ENCODE measurements around the gene IGSF3.
"Not testable (repeated sequence)": the region's sequence is repeated elsewhere in the genome, so short reads cannot be mapped to it uniquely, and the experiment has no call there.

The IGSF3 gene

GRCh38 chr1:116663821-116664220 lies 3.7 kb downstream of the IGSF3 start:
- H3K79me2 ChIP-seq (ENCODE audit: insufficient read depth, low read depth) = no peaks in the 10 kb centered on the region

GRCh38 chr1:116661633-116662032 lies 5.9 kb downstream of the IGSF3 start:
- H3K4me1 ChIP-seq (ENCODE audit: low read depth, poor library complexity, severe bottlenecking) = no peaks in the 10 kb centered on the region
- no peak overlapping the region for H2AFZ ChIP-seq (ENCODE audit: low read depth)
- no peak overlapping the region for H3K9ac ChIP-seq
- no peak overlapping the region for H3K4me2 ChIP-seq
- H3K36me3 ChIP-seq (ENCODE audit: insufficient read depth) = no peaks in the 10 kb centered on the region
- no peaks in the 10 kb centered on the region for H3K79me2 ChIP-seq (ENCODE audit: insufficient read depth, low read depth)
- H3K27me3 ChIP-seq (ENCODE audit: insufficient read depth, low read depth) = no peaks in the 10 kb centered on the region
- no peaks in the 10 kb centered on the region for H4K20me1 ChIP-seq (ENCODE audit: insufficient read depth)
- no peak overlapping the region for H3K27ac ChIP-seq
- H3K4me3 ChIP-seq (IDR thresholded peaks at IDR 0.05; ENCODE audit: insufficient read depth, low read depth, low read length) = no peak overlapping the region
- TF ChIP-seq, protein P1, sequence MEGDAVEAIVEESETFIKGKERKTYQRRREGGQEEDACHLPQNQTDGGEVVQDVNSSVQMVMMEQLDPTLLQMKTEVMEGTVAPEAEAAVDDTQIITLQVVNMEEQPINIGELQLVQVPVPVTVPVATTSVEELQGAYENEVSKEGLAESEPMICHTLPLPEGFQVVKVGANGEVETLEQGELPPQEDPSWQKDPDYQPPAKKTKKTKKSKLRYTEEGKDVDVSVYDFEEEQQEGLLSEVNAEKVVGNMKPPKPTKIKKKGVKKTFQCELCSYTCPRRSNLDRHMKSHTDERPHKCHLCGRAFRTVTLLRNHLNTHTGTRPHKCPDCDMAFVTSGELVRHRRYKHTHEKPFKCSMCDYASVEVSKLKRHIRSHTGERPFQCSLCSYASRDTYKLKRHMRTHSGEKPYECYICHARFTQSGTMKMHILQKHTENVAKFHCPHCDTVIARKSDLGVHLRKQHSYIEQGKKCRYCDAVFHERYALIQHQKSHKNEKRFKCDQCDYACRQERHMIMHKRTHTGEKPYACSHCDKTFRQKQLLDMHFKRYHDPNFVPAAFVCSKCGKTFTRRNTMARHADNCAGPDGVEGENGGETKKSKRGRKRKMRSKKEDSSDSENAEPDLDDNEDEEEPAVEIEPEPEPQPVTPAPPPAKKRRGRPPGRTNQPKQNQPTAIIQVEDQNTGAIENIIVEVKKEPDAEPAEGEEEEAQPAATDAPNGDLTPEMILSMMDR (conservative IDR thresholded peaks at IDR 0.05; ENCODE audit: low read depth, low read length) = no peak

More at GRCh38 chr1:116663821-116664220, 3.7 kb downstream of the IGSF3 start:
- TF ChIP-seq, protein P1 (conservative IDR thresholded peaks at IDR 0.05; ENCODE audit: low read depth, low read length) = no peak
- H3K4me3 ChIP-seq (IDR thresholded peaks at IDR 0.05; ENCODE audit: insufficient read depth, low read depth, low read length) = no peak overlapping the region
- no peaks in the 10 kb centered on the region for H3K27me3 ChIP-seq (ENCODE audit: insufficient read depth, low read depth)
- H3K4me2 ChIP-seq = no peak overlapping the region
- no peak overlapping the region for H3K9ac ChIP-seq
- H3K27ac ChIP-seq = no peak overlapping the region
- no peaks in the 10 kb centered on the region for H4K20me1 ChIP-seq (ENCODE audit: insufficient read depth)
- no peak overlapping the region for H2AFZ ChIP-seq (ENCODE audit: low read depth)
- no peaks in the 10 kb centered on the region for H3K4me1 ChIP-seq (ENCODE audit: low read depth, poor library complexity, severe bottlenecking)
- H3K36me3 ChIP-seq (ENCODE audit: insufficient read depth) = no peaks in the 10 kb centered on the region

DNA sequence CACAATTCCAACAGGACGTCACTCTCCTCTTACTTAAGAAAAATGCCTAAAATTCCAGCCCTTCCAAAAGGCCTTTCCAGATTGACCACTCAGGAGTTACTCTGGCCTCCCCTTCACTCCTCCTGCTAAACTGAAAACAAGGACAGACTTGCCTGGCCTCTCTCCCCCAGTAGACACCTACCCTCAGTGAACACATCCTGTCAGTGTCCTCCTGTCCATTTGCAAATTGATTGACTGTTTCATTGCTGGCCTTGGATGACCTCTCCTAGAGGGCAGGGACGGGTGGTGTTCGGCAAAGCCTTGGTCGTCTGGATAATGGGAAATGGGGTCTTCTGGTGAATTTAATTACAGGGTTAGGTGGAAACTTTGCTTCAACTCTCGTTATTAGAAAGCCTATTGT lies 8.9 kb downstream of the IGSF3 start:
- H3K9ac ChIP-seq; H2AFZ ChIP-seq (ENCODE audit: low read depth); H3K4me2 ChIP-seq; H3K79me2 ChIP-seq (ENCODE audit: insufficient read depth, low read depth); H3K27ac ChIP-seq; H3K27me3 ChIP-seq (ENCODE audit: insufficient read depth, low read depth); H4K20me1 ChIP-seq (ENCODE audit: insufficient read depth); H3K4me1 ChIP-seq (ENCODE audit: low read depth, poor library complexity, severe bottlenecking); H3K36me3 ChIP-seq (ENCODE audit: insufficient read depth); H3K4me3 ChIP-seq (IDR thresholded peaks at IDR 0.05; ENCODE audit: insufficient read depth, low read depth, low read length): not testable (repeated sequence)

- not testable (repeated sequence) for H3K27me3 ChIP-seq (ENCODE audit: insufficient read depth, low read depth); H3K9ac ChIP-seq; H4K20me1 ChIP-seq (ENCODE audit: insufficient read depth); H2AFZ ChIP-seq (ENCODE audit: low read depth); H3K4me2 ChIP-seq; H3K27ac ChIP-seq; H3K4me1 ChIP-seq (ENCODE audit: low read depth, poor library complexity, severe bottlenecking); H3K36me3 ChIP-seq (ENCODE audit: insufficient read depth); H3K79me2 ChIP-seq (ENCODE audit: insufficient read depth, low read depth); H3K4me3 ChIP-seq (IDR thresholded peaks at IDR 0.05; ENCODE audit: insufficient read depth, low read depth, low read length)
Measured at GRCh38 chr1:116657836-116658235, 9.7 kb downstream of the IGSF3 start.

GRCh38 chr1:116654351-116654750 lies 13.2 kb downstream of the IGSF3 start:
- Histone ChIP-seq H3K4me1 (ENCODE audit: low read depth, poor library complexity, severe bottlenecking) (no peaks in the 10 kb centered on the region), H3K27me3 (ENCODE audit: insufficient read depth, low read depth) (no peaks in the 10 kb centered on the region), H3K36me3 (ENCODE audit: insufficient read depth) (no peaks in the 10 kb centered on the region), H3K4me2 (no peak overlapping the region), H3K79me2 (ENCODE audit: insufficient read depth, low read depth) (no peaks in the 10 kb centered on the region), H2AFZ (ENCODE audit: low read depth) (no peak overlapping the region), H3K9ac (no peak overlapping the region), H4K20me1 (ENCODE audit: insufficient read depth) (no peaks in the 10 kb centered on the region), H3K27ac (no peak overlapping the region), H3K4me3 (IDR thresholded peaks at IDR 0.05; ENCODE audit: insufficient read depth, low read depth, low read length) (no peak overlapping the region)
- TF ChIP-seq, protein P1 (conservative IDR thresholded peaks at IDR 0.05; ENCODE audit: low read depth, low read length) = no peak

- not testable (repeated sequence) for H4K20me1 ChIP-seq (ENCODE audit: insufficient read depth); H3K4me1 ChIP-seq (ENCODE audit: low read depth, poor library complexity, severe bottlenecking); H3K4me3 ChIP-seq (IDR thresholded peaks at IDR 0.05; ENCODE audit: insufficient read depth, low read depth, low read length); H3K4me2 ChIP-seq; H3K27me3 ChIP-seq (ENCODE audit: insufficient read depth, low read depth); H2AFZ ChIP-seq (ENCODE audit: low read depth); H3K79me2 ChIP-seq (ENCODE audit: insufficient read depth, low read depth); H3K9ac ChIP-seq; H3K27ac ChIP-seq; H3K36me3 ChIP-seq (ENCODE audit: insufficient read depth)
Measured at GRCh38 chr1:116652598-116652997, 14.9 kb downstream of the IGSF3 start.

- not testable (repeated sequence) for H3K4me3 ChIP-seq (IDR thresholded peaks at IDR 0.05; ENCODE audit: insufficient read depth, low read depth, low read length); H2AFZ ChIP-seq (ENCODE audit: low read depth); H4K20me1 ChIP-seq (ENCODE audit: insufficient read depth); H3K79me2 ChIP-seq (ENCODE audit: insufficient read depth, low read depth); H3K36me3 ChIP-seq (ENCODE audit: insufficient read depth); H3K27me3 ChIP-seq (ENCODE audit: insufficient read depth, low read depth); H3K4me1 ChIP-seq (ENCODE audit: low read depth, poor library complexity, severe bottlenecking); H3K4me2 ChIP-seq; H3K9ac ChIP-seq; H3K27ac ChIP-seq
Measured at GRCh38 chr1:116650781-116651180, 16.8 kb downstream of the IGSF3 start.

GRCh38 chr1:116649041-116649440 lies 18.5 kb downstream of the IGSF3 start:
- not testable (repeated sequence) for H3K9ac ChIP-seq; H3K4me1 ChIP-seq (ENCODE audit: low read depth, poor library complexity, severe bottlenecking); H3K79me2 ChIP-seq (ENCODE audit: insufficient read depth, low read depth); H4K20me1 ChIP-seq (ENCODE audit: insufficient read depth); H3K27me3 ChIP-seq (ENCODE audit: insufficient read depth, low read depth); H3K4me2 ChIP-seq; H2AFZ ChIP-seq (ENCODE audit: low read depth); H3K36me3 ChIP-seq (ENCODE audit: insufficient read depth); H3K27ac ChIP-seq; H3K4me3 ChIP-seq (IDR thresholded peaks at IDR 0.05; ENCODE audit: insufficient read depth, low read depth, low read length)

Data from KMS-11 (cell line).